LNCAP (cell line): ENCODE measurements around the gene WNT9B.

Source experiments
- TF ChIP-seq, protein P1 (sequence below): fragments of 450-650 bp; IDR thresholded peaks from 2 replicates; pipeline ENCODE4 v1.5.1; 2017; ENCODE audit warnings: mild to moderate bottlenecking

Gene WNT9B

GRCh38 chr17:46894476-46895151, 43.2 kb downstream of the WNT9B start:
- TF ChIP-seq, protein P1, sequence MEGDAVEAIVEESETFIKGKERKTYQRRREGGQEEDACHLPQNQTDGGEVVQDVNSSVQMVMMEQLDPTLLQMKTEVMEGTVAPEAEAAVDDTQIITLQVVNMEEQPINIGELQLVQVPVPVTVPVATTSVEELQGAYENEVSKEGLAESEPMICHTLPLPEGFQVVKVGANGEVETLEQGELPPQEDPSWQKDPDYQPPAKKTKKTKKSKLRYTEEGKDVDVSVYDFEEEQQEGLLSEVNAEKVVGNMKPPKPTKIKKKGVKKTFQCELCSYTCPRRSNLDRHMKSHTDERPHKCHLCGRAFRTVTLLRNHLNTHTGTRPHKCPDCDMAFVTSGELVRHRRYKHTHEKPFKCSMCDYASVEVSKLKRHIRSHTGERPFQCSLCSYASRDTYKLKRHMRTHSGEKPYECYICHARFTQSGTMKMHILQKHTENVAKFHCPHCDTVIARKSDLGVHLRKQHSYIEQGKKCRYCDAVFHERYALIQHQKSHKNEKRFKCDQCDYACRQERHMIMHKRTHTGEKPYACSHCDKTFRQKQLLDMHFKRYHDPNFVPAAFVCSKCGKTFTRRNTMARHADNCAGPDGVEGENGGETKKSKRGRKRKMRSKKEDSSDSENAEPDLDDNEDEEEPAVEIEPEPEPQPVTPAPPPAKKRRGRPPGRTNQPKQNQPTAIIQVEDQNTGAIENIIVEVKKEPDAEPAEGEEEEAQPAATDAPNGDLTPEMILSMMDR = no peak

DNA sequence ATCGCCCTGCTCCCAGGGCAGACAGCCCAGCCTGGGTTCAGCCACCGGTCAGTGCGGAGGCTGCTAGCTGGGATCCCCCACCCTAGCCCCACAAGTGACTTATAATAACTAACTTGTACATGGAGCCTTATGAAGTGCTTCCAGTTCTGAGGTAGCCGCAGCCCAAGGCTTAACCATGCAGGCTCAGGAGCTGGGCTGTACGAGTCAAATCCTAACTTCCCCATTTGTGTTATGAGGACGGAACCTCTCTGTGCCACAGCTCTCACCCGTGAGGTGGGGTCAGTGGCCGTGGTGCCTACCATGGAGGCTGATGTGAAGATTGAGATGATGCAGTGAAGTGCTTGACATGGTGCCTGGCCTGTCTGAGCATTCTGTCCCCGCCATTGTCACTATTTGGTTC, 43.8 kb downstream of the WNT9B start:
- TF ChIP-seq, protein P1 = no peak

DNA sequence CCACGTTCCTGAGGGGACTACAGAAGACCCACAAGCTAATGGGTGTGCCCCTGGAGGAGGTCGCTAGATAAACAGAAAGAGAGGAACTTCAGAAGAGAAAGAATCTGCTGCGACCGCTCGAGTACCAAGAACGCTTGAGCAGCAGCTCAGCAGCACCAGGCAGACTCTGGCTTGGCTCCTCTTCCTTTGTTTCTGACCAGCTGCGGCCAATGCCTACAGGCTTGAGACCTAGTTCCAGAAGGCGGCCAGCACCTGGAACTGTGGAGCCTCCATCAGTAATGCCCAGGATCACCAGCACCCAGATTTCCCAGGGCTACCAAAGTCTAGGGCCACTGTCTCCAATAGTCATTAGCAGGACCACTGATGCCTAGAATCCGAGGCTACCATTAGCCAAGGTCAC, 45.6 kb downstream of the WNT9B start:
- TF ChIP-seq, protein P1 = no peak

GRCh38 chr17:46898364-46898763, 47.0 kb downstream of the WNT9B start:
- TF ChIP-seq, protein P1 = no peak

DNA sequence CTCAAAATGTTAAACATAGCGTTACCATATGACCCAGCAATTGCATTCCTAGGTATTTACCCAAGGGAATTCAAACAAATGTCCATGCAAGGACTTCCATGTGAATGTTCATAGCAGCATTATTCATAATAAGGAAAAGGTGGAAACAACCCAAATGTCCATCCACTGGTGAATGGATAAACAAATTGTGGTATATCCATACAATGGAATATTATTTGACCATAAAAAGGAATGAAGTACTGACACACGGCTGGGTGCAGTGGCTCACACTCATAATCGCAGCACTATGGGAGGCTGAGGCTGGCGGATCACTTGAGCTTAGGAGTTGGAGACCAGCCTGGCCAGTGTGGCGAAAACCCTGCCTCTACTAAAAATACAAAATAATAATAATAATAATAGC, 47.5 kb downstream of the WNT9B start:
- TF ChIP-seq, protein P1 = no peak

- TF ChIP-seq, protein P1 = no peak
These were observed 49.9 kb downstream of the WNT9B start for GRCh38 chr17:46901291-46901690.

- TF ChIP-seq, protein P1 = no peak
These were observed 52.6 kb downstream of the WNT9B start for GRCh38 chr17:46903762-46904672.
